GM21381 (cell line): ENCODE measurements around the gene ATG5.
"Not testable (repeated sequence)": the region's sequence is repeated elsewhere in the genome, so short reads cannot be mapped to it uniquely, and the experiment has no call there.

Experiments used
- ATAC-seq: cut with Tn5 transposase; IDR thresholded peaks from one replicate; pipeline ENCODE4 v1.9.1; 2021; ENCODE audit warnings: mild to moderate bottlenecking, moderate library complexity; ENCODE audit not compliant: unreplicated experiment

ATG5 gene

GRCh38 chr6:106160189-106160588 lies 165.4 kb downstream of the ATG5 start:
- no peak for ATAC-seq

- no peak for ATAC-seq
Observed at GRCh38 chr6:106159531-106159940, 166.0 kb downstream of the ATG5 start.

GRCh38 chr6:106158816-106159215 lies 166.7 kb downstream of the ATG5 start:
- no peak for ATAC-seq

- no peak for ATAC-seq
Observed at GRCh38 chr6:106156863-106157262, 168.7 kb downstream of the ATG5 start.

- ATAC-seq: no peak
Observed at GRCh38 chr6:106156413-106156812, 169.1 kb downstream of the ATG5 start.

GRCh38 chr6:106155219-106155830 lies 170.2 kb downstream of the ATG5 start:
- ATAC-seq: no peak

- ATAC-seq: no peak
Observed at GRCh38 chr6:106154326-106154725, 171.2 kb downstream of the ATG5 start.

- no peak for ATAC-seq
Observed at GRCh38 chr6:106152952-106153351, 172.6 kb downstream of the ATG5 start.

- ATAC-seq: not testable (repeated sequence)
Observed at GRCh38 chr6:106152476-106152875, 173.1 kb downstream of the ATG5 start.

- ATAC-seq: no peak
Observed at GRCh38 chr6:106149472-106150069, 176.0 kb downstream of the ATG5 start.

- no peak for ATAC-seq
Observed at GRCh38 chr6:106147476-106147875, 178.1 kb downstream of the ATG5 start.

- no peak for ATAC-seq
Observed at GRCh38 chr6:106146852-106147351, 178.7 kb downstream of the ATG5 start.

GRCh38 chr6:106145741-106146227 lies 179.8 kb downstream of the ATG5 start:
- peak; percentile 30 for ATAC-seq

GRCh38 chr6:106145144-106145543 lies 180.4 kb downstream of the ATG5 start:
- ATAC-seq: no peak

- ATAC-seq: no peak
Observed at GRCh38 chr6:106143665-106144064, 181.9 kb downstream of the ATG5 start.

- no peak for ATAC-seq
Observed at GRCh38 chr6:106142876-106143431, 182.6 kb downstream of the ATG5 start.

- ATAC-seq: peak; percentile 82
Observed at GRCh38 chr6:106141441-106142237, 183.9 kb downstream of the ATG5 start.

- ATAC-seq: no peak
Observed at GRCh38 chr6:106138151-106138550, 187.4 kb downstream of the ATG5 start.

GRCh38 chr6:106136845-106137244 lies 188.7 kb downstream of the ATG5 start:
- ATAC-seq: no peak

GRCh38 chr6:106135911-106136571 lies 189.5 kb downstream of the ATG5 start:
- no peak for ATAC-seq
